ENCODE results near the gene PAMR1.
"Not testable (repeated sequence)": the region's sequence is repeated elsewhere in the genome, so short reads cannot be mapped to it uniquely, and the experiment has no call there.

PAMR1 gene, protein sequence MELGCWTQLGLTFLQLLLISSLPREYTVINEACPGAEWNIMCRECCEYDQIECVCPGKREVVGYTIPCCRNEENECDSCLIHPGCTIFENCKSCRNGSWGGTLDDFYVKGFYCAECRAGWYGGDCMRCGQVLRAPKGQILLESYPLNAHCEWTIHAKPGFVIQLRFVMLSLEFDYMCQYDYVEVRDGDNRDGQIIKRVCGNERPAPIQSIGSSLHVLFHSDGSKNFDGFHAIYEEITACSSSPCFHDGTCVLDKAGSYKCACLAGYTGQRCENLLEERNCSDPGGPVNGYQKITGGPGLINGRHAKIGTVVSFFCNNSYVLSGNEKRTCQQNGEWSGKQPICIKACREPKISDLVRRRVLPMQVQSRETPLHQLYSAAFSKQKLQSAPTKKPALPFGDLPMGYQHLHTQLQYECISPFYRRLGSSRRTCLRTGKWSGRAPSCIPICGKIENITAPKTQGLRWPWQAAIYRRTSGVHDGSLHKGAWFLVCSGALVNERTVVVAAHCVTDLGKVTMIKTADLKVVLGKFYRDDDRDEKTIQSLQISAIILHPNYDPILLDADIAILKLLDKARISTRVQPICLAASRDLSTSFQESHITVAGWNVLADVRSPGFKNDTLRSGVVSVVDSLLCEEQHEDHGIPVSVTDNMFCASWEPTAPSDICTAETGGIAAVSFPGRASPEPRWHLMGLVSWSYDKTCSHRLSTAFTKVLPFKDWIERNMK

DNA sequence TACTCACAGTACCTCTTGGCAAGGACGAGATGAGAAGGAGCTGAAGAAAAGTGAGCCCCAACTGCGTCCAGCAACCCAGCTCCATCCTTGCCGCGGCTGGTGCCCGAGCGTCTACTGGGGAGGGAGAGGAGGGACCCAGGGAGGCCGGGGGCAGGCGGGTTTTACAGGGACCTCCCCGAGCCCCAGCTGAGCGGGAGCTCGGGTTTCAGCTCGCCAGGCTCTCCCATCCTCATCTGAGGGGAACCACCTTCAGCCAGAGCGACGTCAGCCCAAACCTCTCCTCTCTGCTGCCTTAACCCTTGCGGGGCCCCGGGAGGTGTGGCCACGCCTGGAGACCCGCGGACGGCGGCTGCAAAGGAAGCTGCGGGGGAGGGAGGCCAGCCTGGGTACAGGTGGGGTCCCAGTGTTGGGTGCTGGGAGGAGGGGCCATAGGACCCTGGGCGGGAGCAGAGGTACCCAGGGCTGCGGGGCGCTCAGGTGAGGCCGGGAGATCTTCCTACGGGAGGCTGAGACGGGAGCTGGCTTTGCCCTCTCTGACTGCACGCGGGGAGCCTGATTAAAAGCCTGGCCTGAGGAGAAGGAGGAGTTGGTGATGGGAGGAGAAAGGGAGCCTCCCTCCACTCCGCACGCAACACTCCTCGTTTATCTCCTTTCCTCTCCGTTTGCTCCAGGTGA lies at the start of gene PAMR1:
TSS of gene PAMR1 (minus strand) at position 116 of the 675 bp plus-strand sequence. CDS start at position 85, 31 bp downstream.
- no peak for DNase-seq (ENCODE audit: low read depth in 3 of 3)

DNA sequence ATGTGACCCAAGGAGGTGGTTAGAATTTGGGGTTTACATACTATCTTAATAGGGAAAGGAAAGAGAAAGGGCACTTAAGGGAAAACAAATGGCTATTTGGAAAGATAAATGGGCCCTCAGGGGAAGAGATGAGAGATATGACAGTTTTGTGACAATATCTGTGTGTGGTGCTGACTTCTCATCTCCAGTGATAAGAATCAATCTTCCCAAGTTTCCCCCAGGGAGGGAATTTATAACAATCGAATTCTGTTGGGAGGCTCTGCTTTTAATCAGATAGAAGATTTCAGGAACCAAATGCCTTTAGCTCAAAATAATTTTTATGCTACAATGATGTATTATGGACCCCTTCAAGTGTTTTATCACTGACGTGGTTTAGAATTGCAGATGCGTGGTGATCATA lies 46.3 kb upstream of the PAMR1 start:
- no peak for DNase-seq (ENCODE audit: low read depth in 3 of 3)

DNA sequence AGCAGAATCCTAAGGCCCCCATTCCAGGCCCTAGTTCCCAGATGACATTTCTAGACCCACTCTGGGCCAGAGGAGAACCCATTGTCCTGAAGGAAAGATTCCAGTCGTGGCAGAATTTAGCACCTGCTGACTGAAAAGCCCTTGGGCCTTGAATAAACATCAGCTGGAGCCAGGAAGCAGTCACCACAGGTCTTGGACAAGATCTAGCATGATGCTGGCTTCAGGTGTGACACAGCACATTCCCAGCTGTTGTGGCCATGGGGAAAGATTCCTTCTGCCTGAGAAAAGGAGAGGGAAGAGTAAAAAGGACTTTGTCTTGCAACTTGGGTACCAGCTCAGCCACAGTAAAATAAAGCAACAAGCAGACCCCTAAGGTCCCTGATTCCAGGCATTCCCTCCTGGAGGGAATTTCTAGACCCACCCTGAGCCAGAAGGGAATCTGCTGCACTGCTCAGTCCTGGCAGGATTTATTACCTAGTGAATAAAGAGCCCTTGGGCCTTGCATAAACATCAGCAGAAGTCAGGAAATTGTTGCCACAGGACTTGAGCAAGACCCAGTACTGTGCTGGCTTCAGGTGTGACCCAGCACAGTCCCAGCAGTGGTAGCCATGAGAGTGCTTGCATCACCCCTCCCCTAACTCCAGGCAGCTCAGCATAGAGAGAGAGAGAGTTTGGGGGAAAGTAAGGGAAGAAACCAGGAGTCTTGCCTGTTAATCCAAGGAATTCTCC lies 42.5 kb upstream of the PAMR1 start:
- DNase-seq (ENCODE audit: low read depth in 3 of 3), result no peak

DNA sequence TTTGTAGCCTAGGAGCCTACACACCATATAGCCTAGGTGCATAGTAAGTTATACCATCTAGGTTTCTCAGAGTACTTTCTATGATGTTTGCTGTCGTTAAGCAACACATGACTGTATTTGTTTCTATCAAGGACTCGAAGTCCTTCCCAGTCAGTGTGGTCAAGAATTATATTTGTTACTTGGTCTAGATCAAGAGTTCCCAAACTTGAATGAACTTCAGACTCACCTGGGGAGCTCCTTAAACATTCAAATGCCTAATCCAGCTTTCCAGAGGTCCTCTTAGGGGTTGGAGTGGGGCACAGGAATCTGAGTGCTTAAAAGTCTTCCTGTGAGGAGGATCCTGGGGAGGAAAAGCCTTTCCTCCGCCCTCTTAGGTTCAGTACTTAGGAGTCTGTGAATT lies 41.5 kb upstream of the PAMR1 start:
- no peak for DNase-seq (ENCODE audit: low read depth in 3 of 3)

DNA sequence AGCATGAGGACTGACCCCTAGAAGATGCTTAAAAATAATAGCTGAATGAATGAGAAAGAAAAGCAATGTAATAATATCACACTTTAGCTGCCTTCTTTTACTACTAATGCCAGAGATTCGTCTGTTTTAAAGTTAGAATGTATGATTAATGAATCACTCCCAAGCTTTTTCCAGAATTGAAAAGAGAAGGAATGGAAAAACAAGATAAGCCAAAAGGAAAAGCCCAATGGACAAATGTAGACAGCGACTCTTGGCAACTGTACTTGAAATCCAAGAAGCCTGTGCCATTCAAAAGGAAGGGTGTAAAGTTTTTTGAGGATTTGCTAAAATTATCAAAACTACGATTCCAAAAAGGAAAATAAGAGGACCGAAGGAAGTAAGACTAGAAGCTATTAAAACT lies 40.8 kb upstream of the PAMR1 start:
- no peak for DNase-seq (ENCODE audit: low read depth in 3 of 3)

DNA sequence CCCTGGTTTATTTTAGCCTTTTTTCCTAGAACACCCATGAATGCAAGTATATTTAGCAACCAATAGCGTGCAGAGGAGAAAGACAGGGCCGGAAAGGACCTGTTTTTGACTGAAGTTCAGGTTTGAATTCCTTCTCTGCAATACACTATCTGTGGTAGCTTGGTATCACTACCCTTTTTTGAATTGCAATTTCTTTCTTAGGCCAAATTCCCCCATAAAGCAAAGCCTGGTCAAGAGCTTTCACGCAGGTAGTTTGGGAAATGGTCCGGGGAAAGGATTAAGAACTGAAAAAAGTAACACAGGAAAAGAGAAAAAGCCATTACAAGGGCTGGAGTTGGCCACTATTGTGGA lies 38.8 kb upstream of the PAMR1 start:
- DNase-seq (ENCODE audit: low read depth in 3 of 3), result no peak

DNA sequence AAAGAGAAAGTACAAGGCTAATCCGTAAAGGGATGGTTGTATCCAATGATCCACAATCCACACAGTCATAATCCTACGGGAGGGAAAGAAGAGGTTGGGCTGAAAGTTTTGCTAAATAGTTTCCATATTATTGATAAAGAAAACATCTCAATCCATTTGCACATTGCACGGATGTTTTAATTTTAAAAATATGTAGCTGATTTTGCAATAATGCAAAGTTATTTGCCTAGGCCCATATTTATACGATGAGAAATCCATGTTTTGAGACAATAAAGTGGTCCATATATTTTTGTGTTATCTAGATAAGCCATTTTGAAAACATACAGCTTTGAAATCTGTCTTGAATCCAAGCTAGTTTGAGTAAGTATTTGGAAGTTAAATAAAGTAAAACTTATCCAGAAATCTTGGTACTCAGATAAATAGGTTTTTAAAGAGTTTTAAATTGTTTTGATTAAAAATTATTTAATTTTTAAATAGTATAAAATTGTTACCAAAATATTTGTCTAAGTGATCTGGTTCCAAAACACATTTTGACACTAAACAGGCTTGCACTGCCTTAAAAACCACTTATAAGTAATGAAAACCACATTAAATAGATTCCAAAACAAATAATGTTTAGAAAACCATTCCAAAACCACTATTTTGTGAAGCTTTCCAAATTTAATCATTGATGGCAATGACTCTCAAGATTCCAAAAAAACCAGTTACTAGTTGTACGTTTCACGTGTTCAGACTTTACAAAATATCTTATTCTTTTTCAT lies 38.2 kb upstream of the PAMR1 start:
- no peak for DNase-seq (ENCODE audit: low read depth in 3 of 3)

DNA sequence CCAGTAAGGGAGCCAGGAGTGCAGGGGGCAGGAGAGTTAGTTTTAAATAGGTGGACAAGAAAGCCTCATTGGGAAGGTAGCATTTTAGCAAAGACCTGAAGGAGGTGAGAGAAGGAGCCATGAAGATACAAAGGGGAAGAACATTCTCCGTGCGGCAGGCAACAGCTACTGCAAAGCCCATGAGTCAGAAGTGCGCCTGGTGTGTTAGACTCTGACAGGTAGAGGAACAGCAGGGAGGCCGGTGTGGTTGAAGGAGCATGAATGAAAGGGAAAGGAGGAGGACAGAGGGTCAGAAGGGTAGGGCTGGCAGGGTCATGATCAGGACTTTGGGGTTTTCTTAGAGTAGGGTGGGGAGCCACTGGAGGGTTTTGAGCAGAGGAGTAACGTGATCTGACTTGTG lies 34.5 kb upstream of the PAMR1 start:
- DNase-seq (ENCODE audit: low read depth in 3 of 3), result no peak

DNA sequence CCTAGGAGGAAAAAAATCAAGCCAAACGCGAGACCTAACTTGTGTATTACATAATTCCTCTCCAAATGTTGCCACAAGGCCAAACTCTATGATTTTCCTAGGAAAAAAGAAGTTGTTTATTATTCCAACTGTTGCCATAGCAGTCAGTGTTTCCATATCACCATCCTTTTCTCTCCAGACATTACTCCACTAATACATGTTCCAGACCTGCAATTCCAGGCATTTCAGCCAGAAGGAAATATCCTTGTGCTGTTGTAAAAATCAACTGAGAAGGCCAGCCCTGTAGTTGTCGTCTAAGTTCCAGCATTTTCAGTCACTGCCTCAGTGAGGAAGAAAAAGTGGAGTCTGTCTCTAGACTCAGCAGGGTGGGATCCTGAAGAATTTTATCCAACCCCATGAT lies 33.1 kb upstream of the PAMR1 start:
- no peak for DNase-seq (ENCODE audit: low read depth in 3 of 3)

DNA sequence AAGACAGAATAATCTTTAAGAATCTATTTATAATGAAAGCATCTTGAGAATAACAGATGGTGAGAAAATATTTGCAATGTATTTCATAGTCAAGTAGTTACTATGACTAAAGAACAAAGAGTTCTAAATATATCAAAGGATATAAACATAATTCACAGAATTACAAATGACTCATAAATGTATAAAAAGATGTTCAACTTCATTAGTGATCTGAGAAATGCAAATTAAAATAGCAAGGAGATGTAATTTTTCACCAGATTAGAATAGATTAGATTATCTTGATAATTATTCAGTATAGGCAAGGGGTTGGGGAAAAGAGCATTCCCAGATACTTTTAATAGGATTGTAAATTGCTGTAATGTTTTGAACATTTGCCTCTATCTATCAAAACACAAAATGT lies 30.1 kb upstream of the PAMR1 start:
- no peak for DNase-seq (ENCODE audit: low read depth in 3 of 3)

DNA sequence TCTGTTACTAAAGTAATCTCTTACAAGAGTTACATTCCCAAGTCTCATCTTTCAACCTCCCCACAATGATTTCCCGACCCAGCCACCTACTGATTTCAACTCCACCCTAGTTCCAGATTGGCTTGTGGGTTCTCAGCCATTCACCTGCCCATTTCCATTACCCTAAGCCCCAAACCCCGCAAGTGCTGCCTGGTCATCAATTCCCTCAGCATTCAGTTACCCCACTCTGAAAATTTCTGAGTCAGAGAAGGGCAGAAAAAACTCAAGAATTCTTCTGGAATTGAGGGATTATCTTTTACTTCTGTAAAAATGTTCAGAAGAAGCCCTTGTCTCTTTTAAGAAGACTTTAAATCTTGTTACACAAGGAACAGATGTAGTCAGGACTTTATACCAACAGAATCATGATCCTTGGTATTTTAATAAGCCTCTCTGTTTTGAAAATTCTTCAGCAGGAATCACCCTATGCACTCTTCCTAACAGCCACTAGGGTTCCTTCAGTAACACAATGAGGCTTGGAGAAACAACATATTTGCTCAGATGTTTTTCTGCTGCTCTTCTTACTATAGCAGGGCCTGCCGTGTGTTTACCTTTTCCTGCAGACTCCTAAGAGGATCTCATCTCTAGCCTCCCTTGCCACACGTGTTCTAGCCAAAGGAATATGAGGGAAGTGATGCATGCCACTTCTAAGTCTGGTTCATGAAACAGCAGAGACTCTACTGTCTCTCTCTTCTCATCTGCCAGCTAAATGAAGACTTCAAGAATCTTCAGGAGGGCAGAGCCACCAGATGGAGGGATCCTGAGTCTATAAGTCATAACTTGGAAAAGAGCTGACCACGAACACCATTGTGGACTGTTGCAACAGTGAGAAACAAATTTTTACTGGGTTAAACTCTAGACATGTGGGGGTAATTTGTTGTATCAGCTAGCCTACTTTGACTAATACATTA lies 29.3 kb upstream of the PAMR1 start:
- no peak for DNase-seq (ENCODE audit: low read depth in 3 of 3)

DNA sequence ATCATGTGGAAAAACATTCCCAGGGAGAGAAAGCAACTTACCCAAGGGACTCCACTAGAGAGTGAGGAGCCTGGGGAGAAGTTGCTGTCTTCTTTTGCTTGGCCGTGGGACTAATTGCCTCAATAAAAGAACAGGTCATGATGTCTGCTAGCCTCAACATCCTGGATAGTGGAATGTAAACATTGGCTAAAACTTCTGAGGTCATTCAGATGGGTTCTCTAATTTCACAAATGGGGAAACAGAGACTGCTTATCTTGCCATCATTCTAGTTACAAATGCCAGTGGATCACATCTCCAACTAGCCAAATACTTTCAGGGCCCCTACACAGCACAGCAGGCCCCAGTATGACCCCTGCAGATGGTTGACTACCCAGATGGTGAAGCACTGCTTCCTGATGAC lies 28.4 kb upstream of the PAMR1 start:
- DNase-seq (ENCODE audit: low read depth in 3 of 3), result no peak

DNA sequence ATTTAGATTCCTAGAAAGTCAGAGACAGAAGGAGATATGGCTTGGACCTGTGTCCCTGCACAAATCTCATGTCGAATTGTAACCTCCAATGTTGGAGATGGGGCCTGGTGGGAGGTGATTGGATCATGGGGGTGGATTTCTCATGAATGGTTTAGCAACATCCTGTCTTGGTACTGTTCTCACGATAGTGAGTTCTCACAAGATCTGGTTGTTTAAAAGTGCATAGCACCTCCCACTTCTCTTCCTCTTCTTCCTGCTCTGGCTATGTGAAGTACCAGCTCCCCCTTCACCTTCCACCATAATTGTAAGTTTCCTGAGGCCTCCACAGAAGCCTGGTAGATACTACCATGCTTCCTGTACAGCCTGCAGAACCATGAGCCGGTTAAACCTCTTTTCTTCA lies 27.6 kb upstream of the PAMR1 start:
- DNase-seq (ENCODE audit: low read depth in 3 of 3), result no peak

DNA sequence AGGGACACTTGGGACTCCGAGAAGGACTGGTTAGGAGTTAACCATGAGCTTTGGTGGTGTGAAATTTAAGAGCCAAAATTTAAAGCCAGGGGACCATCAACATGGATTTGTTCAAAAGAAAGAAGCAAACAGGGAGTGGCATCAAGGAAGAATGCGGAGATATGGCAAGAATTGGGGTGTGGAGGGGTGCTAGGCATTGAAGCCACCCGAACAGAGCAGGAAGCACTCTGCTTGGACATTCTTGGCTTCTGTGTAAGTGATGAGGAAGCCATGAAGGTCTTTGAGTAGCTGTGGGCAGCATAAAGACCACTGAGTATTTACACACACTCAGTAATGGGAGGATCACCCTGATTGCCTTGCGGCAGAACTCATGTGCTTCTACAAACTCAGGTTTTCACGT lies 27.2 kb upstream of the PAMR1 start:
- DNase-seq (ENCODE audit: low read depth in 3 of 3), result no peak

DNA sequence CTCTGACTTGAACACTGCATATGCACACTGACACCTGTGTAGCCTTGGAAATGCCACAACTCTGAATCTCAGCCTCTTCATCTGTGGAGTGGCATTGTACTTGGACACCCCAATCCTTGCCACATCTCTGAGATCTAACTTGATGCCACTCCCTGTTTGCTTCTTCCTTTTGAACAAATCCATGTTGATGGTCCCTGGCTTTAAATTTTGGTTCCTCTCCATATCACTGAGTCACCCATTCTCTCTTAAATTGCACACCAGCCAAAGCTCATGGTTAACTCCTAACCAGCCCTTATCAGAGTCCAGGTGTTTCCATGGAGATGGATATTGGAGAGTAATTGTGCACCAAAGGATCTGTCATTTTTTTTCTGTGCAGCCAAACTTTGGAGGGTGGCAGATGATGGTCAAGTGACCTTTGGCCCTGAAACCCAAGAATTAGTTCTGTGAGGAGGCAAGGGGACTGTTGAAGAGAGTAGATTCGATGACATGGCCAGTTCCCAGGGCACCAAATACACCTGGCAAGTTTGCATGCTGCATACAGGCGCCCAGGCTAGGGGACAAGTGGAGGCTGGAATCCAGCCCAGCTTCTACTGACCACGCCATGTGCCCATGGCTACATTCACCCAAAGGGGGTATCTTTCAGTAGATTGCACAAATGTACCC lies 25.1 kb upstream of the PAMR1 start:
- no peak for DNase-seq (ENCODE audit: low read depth in 3 of 3)

DNA sequence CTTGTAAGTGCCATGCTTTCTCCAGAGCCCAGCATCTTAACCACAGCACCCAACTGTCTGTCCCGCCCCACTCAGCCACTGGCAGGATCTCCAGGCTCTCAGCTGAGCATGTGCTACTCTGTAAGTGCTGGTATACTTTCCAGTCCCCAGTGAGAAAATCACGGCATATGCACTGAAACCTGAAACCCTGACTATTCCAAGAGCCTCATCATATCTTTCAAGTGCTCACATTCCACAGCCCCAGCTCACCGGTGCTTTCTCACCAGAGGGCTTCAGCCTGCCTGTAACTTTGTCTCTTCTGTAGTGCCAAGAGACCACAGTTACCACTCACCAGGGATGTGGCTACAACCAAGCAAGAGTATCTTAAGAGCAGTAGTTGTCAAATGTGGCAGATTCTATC lies 24.4 kb upstream of the PAMR1 start:
- no peak for DNase-seq (ENCODE audit: low read depth in 3 of 3)

DNA sequence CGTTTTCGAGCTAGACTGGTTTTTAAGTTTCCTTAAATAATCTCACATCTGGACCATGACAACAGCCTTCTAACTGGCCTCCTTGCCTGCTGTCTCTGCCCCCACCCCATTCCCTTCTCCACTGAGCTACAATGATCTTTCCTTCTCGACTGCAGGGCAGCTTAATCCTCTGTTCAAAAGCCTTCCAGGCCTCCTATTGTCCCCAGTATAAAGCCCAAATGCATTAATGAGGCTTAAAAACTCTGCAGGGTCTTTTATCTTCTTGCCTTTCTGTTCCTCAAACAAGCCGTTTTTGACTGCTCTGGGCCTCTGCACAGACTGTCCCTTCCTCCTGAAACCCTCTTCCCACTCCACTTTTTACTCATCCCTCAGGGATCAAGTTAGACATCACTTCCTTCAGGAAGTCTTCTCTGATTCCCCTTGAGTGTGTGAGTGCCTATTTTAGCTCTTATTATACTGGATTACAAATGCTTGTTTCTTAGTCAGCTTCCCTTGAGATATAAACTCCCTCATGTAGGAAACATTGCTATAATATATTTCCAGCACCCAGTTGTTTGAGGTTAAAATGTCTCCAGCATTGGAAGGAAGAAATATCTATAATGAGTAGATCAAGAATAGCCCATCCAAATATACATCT lies 23.6 kb upstream of the PAMR1 start:
- no peak for DNase-seq (ENCODE audit: low read depth in 3 of 3)

DNA sequence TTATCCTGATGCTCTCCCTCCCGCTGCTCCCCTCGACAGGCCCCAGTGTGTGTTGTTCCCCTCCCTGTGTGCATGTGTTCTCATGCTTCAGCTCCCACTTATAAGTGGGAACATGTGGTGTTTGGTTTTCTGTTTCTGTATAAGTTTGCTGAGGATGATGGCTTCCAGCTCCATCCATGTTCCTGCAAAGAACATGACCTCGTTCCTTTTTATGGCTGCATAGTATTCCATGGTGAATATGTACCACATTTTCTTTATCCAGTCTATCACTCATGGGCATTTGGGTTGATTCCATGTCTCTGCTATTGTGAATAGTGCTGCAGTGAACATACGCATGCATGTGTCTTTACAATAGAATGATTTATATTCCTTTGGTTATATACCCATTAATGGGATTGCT lies 22.6 kb upstream of the PAMR1 start:
- not testable (repeated sequence) for DNase-seq (ENCODE audit: low read depth in 3 of 3)

DNA sequence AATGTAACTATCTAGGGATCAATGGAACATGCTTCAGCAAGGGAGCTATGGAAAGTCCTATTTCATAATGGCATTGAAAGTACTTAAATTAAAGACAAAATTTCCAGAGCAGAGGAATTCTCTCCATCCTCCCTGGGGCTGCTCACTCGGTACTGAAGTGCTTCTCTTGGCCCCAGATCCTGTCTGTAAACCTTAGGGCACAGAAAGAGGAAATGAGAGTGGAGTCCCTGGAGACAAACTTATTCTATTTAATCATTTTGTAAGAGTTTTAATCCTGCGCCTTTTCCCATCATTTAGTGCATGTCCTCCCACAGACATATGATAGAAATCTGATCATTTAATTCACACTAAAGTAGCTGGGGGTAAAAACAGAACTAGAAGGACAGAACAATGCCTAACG lies 20.9 kb upstream of the PAMR1 start:
- DNase-seq (ENCODE audit: low read depth in 3 of 3), result no peak

Measured in stimulated activated CD4-positive, alpha-beta T cell treated with anti-CD3 and anti-CD28 coated beads, TNF-alpha, amount 100 ng/mL, for 48 hours (primary cell).